ENCODE data around the gene CAMK2N1.

The CAMK2N1 gene

GRCh38 chr1:20479840-20480239, 6.2 kb downstream of the CAMK2N1 start:
- TF ChIP-seq OSR1 (CRISPR knock-in tag; IDR thresholded peaks at IDR 0.05) (no peak), ESRRG (CRISPR knock-in tag; IDR thresholded peaks at IDR 0.05) (no peak), ZNF8 (CRISPR knock-in tag; IDR thresholded peaks at IDR 0.05) (no peak), PPARA (CRISPR knock-in tag; IDR thresholded peaks at IDR 0.05; ENCODE audit: borderline replicate concordance) (no peak), TSHZ2 (CRISPR knock-in tag; IDR thresholded peaks at IDR 0.05) (no peak), ZC3H10 (CRISPR knock-in tag; IDR thresholded peaks at IDR 0.05) (no peak), ZFP3 (CRISPR knock-in tag; IDR thresholded peaks at IDR 0.05) (no peak), BACH2 (CRISPR knock-in tag; IDR thresholded peaks at IDR 0.05; ENCODE audit: borderline replicate concordance) (no peak), CSRNP3 (CRISPR knock-in tag; IDR thresholded peaks at IDR 0.05) (no peak), CREB5 (CRISPR knock-in tag; IDR thresholded peaks at IDR 0.05; ENCODE audit: low read depth) (no peak), ARNTL (CRISPR knock-in tag; IDR thresholded peaks at IDR 0.05; ENCODE audit: borderline replicate concordance, low read depth) (no peak), TOX (CRISPR knock-in tag; IDR thresholded peaks at IDR 0.05; ENCODE audit: borderline replicate concordance) (no peak), ZNF565 (CRISPR knock-in tag; conservative IDR thresholded peaks at IDR 0.05; ENCODE audit: low read depth) (no peak), ZFP30 (CRISPR knock-in tag; IDR thresholded peaks at IDR 0.05) (no peak), SNAI2 (CRISPR knock-in tag; IDR thresholded peaks at IDR 0.05) (no peak)
- ATAC-seq: no peak

- TF ChIP-seq ZNF70 (CRISPR knock-in tag; IDR thresholded peaks at IDR 0.05) (no peak), PATZ1 (CRISPR knock-in tag; IDR thresholded peaks at IDR 0.05; ENCODE audit: borderline replicate concordance) (no peak), CSDC2 (CRISPR knock-in tag; IDR thresholded peaks at IDR 0.05) (no peak), BACH2 (CRISPR knock-in tag; IDR thresholded peaks at IDR 0.05; ENCODE audit: borderline replicate concordance) (no peak), PPARA (CRISPR knock-in tag; IDR thresholded peaks at IDR 0.05; ENCODE audit: borderline replicate concordance) (no peak), CREB5 (CRISPR knock-in tag; IDR thresholded peaks at IDR 0.05; ENCODE audit: low read depth) (no peak), TCF4 (CRISPR knock-in tag; IDR thresholded peaks at IDR 0.05; ENCODE audit: borderline replicate concordance) (no peak), SNAI2 (CRISPR knock-in tag; IDR thresholded peaks at IDR 0.05) (no peak), TOX (CRISPR knock-in tag; IDR thresholded peaks at IDR 0.05; ENCODE audit: borderline replicate concordance) (no peak), ZC3H10 (CRISPR knock-in tag; IDR thresholded peaks at IDR 0.05) (no peak), CSRNP3 (CRISPR knock-in tag; IDR thresholded peaks at IDR 0.05) (no peak), ZNF565 (CRISPR knock-in tag; conservative IDR thresholded peaks at IDR 0.05; ENCODE audit: low read depth) (no peak), ESRRG (CRISPR knock-in tag; IDR thresholded peaks at IDR 0.05) (no peak), ZFP3 (CRISPR knock-in tag; IDR thresholded peaks at IDR 0.05) (no peak), ISL1 (CRISPR knock-in tag; IDR thresholded peaks at IDR 0.05) (no peak), ZFP30 (CRISPR knock-in tag; IDR thresholded peaks at IDR 0.05) (no peak), RARB (CRISPR knock-in tag; IDR thresholded peaks at IDR 0.05) (no peak), POU6F1 (CRISPR knock-in tag; IDR thresholded peaks at IDR 0.05; ENCODE audit: borderline replicate concordance, low read depth) (no peak)
- no peak for ATAC-seq
These were observed 7.9 kb downstream of the CAMK2N1 start for GRCh38 chr1:20478057-20478635.

All from SK-N-SH treated with all-trans-retinoic acid at 6 μM for 48 hours (cell line).